HG03064 (cell line): ENCODE measurements around the gene WHRN.
A peak's percentile ranks its signal among the peaks of the same experiment; 100 is the strongest.

Source experiments
- ATAC-seq: cut with Tn5 transposase; IDR thresholded peaks from one replicate; pipeline ENCODE4 v1.9.1; 2021; ENCODE audit warnings: low read depth; ENCODE audit not compliant: unreplicated experiment

The WHRN gene

GRCh38 chr9:114386886-114387679 lies 118.2 kb downstream of the WHRN start:
- ATAC-seq, result no peak

- ATAC-seq, result no peak
Measured at GRCh38 chr9:114386361-114386885, 118.8 kb downstream of the WHRN start.

- ATAC-seq, result peak; percentile 83
Measured at GRCh38 chr9:114385397-114386181, 119.7 kb downstream of the WHRN start.

- ATAC-seq, result no peak
Measured at GRCh38 chr9:114384836-114385396, 120.4 kb downstream of the WHRN start.

GRCh38 chr9:114384341-114384740 lies 120.9 kb downstream of the WHRN start:
- no peak for ATAC-seq

GRCh38 chr9:114383521-114384231 lies 121.6 kb downstream of the WHRN start:
- ATAC-seq, result no peak

GRCh38 chr9:114382699-114383520 lies 122.4 kb downstream of the WHRN start:
- ATAC-seq, result no peak

- no peak for ATAC-seq
Measured at GRCh38 chr9:114378883-114379282, 126.4 kb downstream of the WHRN start.

- ATAC-seq, result no peak
Measured at GRCh38 chr9:114378016-114378415, 127.3 kb downstream of the WHRN start.

- ATAC-seq, result no peak
Measured at GRCh38 chr9:114376586-114377445, 128.5 kb downstream of the WHRN start.

- ATAC-seq, result no peak
Measured at GRCh38 chr9:114375386-114376175, 129.7 kb downstream of the WHRN start.

- ATAC-seq, result no peak
Measured at GRCh38 chr9:114374936-114375335, 130.3 kb downstream of the WHRN start.

- no peak for ATAC-seq
Measured at GRCh38 chr9:114373960-114374730, 131.1 kb downstream of the WHRN start.

- peak; percentile 95 for ATAC-seq
Measured at GRCh38 chr9:114372921-114373448, 132.3 kb downstream of the WHRN start.

GRCh38 chr9:114371973-114372917 lies 133.0 kb downstream of the WHRN start:
- no peak for ATAC-seq

GRCh38 chr9:114371343-114371944 lies 133.8 kb downstream of the WHRN start:
- no peak for ATAC-seq
